Left cardiac atrium (tissue), 4 donors: ENCODE results near the gene SOCS2. TPM values are rescaled to one million over a fixed set of nuclear protein-coding genes. Genes with fewer than 3 reads are reported as not detected.
"Not testable (repeated sequence)": the region's sequence is repeated elsewhere in the genome, so short reads cannot be mapped to it uniquely, and the experiment has no call there.

ENCODE experiments used
- ATAC-seq, 2 donors: fragments of 200-7000 bp; cut with Tn5 transposase; one replicate each; pipeline ENCODE4 v1.9.1; 2020; ENCODE audit warnings: mild to moderate bottlenecking in 2 of 2, moderate library complexity in 2 of 2
- DNase-seq: peaks from one replicate; pipeline ENCODE4 v3.0.0-alpha.2; 2020
- intact Hi-C, 2 donors: fragments of 100-400 bp; cut with DNase I; formaldehyde crosslinking; loops; one replicate each; pipeline versions ENCODE4 v1.14.1 to v1.15.1; 2022 to 2023
- total RNA-seq, 2 donors: library from RNA; stranded (reverse); fragmentation: NEBNext Ultra II Directional; extraction: Animal tissue kit (Norgen Biotek cat#: 25700); gene quantifications; one replicate each; pipeline ENCODE4 v1.2.1, GENCODE V29; 2021
- donor health status: DM: no; HTN: yes; CAD: no.
- donor health status: DM: no; HTN: yes; CAD: no; lungs with severe emphysema.
- donor health status: DM: yes; HTN: yes; CAD: no.
- donor health status: Dilated cardiomyopathy.

The SOCS2 gene
- total RNA-seq, 2 donors from 2014 or later = 12.0 to 18.4 TPM

- intact Hi-C loops = no loop called here
- ATAC-seq = no peak
Observed at GRCh38 chr12:93618891-93619410, 46.5 kb downstream of the SOCS2 start.

GRCh38 chr12:93621986-93622385 lies 49.5 kb downstream of the SOCS2 start:
- DNase-seq = no peak
- intact Hi-C loops = no loop called here
- no peak for ATAC-seq

More at GRCh38 chr12:93618891-93619410, 46.5 kb downstream of the SOCS2 start:
- no peak for DNase-seq

DNA sequence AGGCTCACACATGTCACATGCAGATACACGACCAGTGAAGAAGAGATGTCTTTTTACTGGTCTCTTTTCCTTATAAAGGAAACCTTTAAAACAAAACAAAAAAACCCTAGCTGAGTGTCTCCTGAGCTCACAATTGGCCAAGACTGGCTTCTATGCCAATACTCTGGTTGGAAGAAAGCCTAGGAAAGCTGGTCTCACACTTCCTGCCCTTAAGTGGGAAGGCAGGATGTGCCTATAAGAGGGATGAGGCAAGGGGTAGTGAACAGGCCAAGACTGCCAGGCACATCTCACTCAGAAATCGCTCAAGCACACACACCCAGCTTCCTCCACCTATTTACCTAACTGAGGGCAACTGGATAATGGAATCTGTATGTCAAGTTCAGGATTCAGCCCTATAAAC lies 50.0 kb downstream of the SOCS2 start:
- ATAC-seq (peak; percentile 40 to 50), DNase-seq (no peak)
- intact Hi-C loops = no loop called here

GRCh38 chr12:93624595-93625294 lies 52.3 kb downstream of the SOCS2 start:
- intact Hi-C loops = no loop called here
- ATAC-seq = peak in 1 of 2 donors; percentile 94
- no peak for DNase-seq

DNA sequence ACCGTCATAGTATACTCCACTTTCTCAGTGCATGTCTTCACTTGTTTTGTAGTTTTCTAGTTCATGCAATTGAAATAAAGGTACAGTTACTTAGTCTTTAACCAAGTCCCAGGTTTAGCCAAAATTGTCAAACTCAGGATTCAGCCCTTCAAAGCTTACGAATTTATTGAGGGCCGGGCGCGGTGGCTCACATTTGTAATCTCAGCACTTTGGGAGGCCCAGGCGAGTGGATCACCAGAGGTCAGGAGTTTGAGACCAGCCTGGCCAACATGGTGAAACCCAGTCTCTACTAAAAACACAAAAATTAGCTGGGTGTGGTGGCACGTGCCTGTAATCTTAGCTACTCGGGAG lies 52.8 kb downstream of the SOCS2 start:
- ATAC-seq, intact Hi-C loops, DNase-seq: not testable (repeated sequence)

DNA sequence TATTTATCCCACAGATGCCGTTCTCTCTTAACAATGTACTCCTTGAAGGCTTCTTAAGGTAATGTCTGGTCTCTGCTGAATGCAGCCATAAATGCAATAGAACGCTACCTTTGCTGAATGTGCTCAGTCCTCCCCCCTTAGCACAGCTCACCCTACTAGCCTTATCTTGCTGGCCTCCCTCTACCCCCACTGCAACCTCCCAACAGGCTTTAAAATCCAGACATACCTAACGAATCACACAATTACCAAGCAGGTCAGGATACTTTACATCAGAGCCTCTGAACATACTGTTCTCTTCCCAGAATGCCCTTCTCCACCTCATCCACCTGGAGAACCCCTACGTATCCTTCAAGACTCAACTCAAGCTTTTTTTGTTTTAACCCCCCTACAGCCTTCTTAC lies 53.7 kb downstream of the SOCS2 start:
- peak in 1 of 2 donors; percentile 25 for ATAC-seq
- intact Hi-C loops = no loop called here
- no peak for DNase-seq

Other genes starting within 250 kb of the SOCS2 start
- 100 to 1,000 TPM; 140 to 244 TPM for gene NUDT4, start 194.8 kb upstream of the SOCS2 start, total RNA-seq
- 10 to 100 TPM; 72.2 to 92.2 TPM for gene UBE2N, start 130.7 kb upstream of the SOCS2 start, total RNA-seq
- gene MRPL42, start 105.2 kb upstream of the SOCS2 start, total RNA-seq = 10 to 100 TPM; 43.2 to 51.8 TPM
- 10 to 100 TPM; 33.8 to 33.9 TPM for gene CRADD, start 104.7 kb downstream of the SOCS2 start, total RNA-seq